Loucy (cell line): ENCODE results near the gene RUFY1.

Source experiments
- H2AFZ ChIP-seq: fragments of 200-600 bp; sonication (generic); 2 replicates; pipeline ENCODE4 v1.6.0; 2016; ENCODE audit warnings: antibody characterized with exemption, mild to moderate bottlenecking, low read length, moderate library complexity
- H3F3A ChIP-seq: fragments of 200-600 bp; 2 replicates; pipeline ENCODE4 v1.6.0; 2016; ENCODE audit warnings: antibody characterized with exemption, low read depth, mild to moderate bottlenecking
- H3K27me3 ChIP-seq: fragments of 200-600 bp; sonication (generic); 2 replicates; pipeline ENCODE4 v1.6.1; 2014; ENCODE audit warnings: low read length, mild to moderate bottlenecking; ENCODE audit not compliant: insufficient read depth, poor library complexity, severe bottlenecking
- H3K36me3 ChIP-seq: fragments of 200-600 bp; sonication (generic); 2 replicates; pipeline ENCODE4 v1.6.1; 2016; ENCODE audit warnings: low read length; ENCODE audit not compliant: insufficient read depth
- H3K4me1 ChIP-seq: fragments of 200-600 bp; sonication (generic); 2 replicates; pipeline ENCODE4 v1.5.1; 2014; ENCODE audit warnings: low read length, mild to moderate bottlenecking; ENCODE audit not compliant: insufficient read depth, poor library complexity, severe bottlenecking
- H3K4me2 ChIP-seq: fragments of 200-600 bp; sonication (generic); 2 replicates; pipeline ENCODE4 v1.6.0; 2014; ENCODE audit warnings: antibody characterized with exemption, low read length, low read depth, mild to moderate bottlenecking; ENCODE audit not compliant: poor library complexity, severe bottlenecking
- H3K4me3 ChIP-seq: fragments of 200-600 bp; sonication (generic); 2 replicates; pipeline ENCODE4 v1.5.1; 2014; ENCODE audit warnings: low read length, mild to moderate bottlenecking, mixed read lengths; ENCODE audit not compliant: poor library complexity, severe bottlenecking
- H3K79me2 ChIP-seq: fragments of 200-600 bp; sonication (generic); 2 replicates; pipeline ENCODE4 v1.6.1; 2014; ENCODE audit warnings: low read length; ENCODE audit not compliant: insufficient read depth
- H3K9ac ChIP-seq: fragments of 200-600 bp; sonication (generic); 2 replicates; pipeline ENCODE4 v1.6.0; 2014; ENCODE audit warnings: mild to moderate bottlenecking, low read depth, low read length, moderate library complexity; ENCODE audit not compliant: poor library complexity, severe bottlenecking
- H3K9me2 ChIP-seq: fragments of 200-600 bp; sonication (generic); replicated peaks from 2 replicates; pipeline ENCODE4 v1.6.1; 2016; ENCODE audit warnings: low read depth, low read length, mixed read lengths
- H3K9me3 ChIP-seq: fragments of 200-600 bp; sonication (generic); 2 replicates; pipeline ENCODE4 v1.6.1; 2014; ENCODE audit warnings: mild to moderate bottlenecking, antibody characterized with exemption, low read length, low read depth; ENCODE audit not compliant: insufficient read depth
- H4K20me1 ChIP-seq: fragments of 200-600 bp; sonication (generic); 2 replicates; pipeline ENCODE4 v1.6.0; 2014; ENCODE audit warnings: antibody characterized with exemption, low read length, mild to moderate bottlenecking; ENCODE audit not compliant: insufficient read depth, poor library complexity, severe bottlenecking
- CTCF ChIP-seq: fragments of 200-600 bp; sonication (generic); conservative IDR thresholded peaks from 2 replicates; pipeline ENCODE4 v1.5.1; 2014; ENCODE audit warnings: mild to moderate bottlenecking, antibody characterized with exemption, low read length
- EZH2phosphoT487 ChIP-seq: fragments of 200-600 bp; IDR thresholded peaks from 2 replicates; pipeline ENCODE4 v1.6.1; 2018; ENCODE audit warnings: antibody characterized with exemption, mild to moderate bottlenecking, moderate library complexity, borderline replicate concordance

RUFY1 gene

GRCh38 chr5:179618923-179619554 lies 68.7 kb downstream of the RUFY1 start:
- Histone ChIP-seq H4K20me1 (peaks cover 91% of the 10 kb centered on the region), H3F3A (no peaks in the 10 kb centered on the region)

DNA sequence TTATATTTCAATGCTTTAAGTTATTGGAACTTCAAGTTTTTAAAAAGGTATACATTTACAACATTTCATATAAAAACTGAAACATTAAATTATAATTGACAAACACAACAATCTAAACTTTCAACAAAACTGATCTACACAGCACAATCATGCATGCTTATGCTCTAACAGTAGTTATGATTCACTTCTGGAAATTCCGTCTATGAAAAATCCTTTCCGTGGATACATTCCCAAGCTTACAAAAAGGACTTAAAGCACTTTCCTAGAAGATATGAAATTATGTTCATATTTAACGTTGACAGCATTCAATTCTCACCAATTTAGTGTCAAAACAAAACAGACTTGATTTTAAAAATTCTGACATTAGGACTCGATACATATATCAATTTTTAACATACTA lies 69.4 kb downstream of the RUFY1 start:
- TF ChIP-seq CTCF (no peak), EZH2phosphoT487 (no peak)
- H3K36me3 ChIP-seq: peaks cover 80% of the 10 kb centered on the region
- H3F3A ChIP-seq: no peaks in the 10 kb centered on the region
- H3K9me2 ChIP-seq: no peaks in the 10 kb centered on the region
- peak overlapping the region; percentile 99 for H3K4me2 ChIP-seq
- H4K20me1 ChIP-seq: peaks cover 83% of the 10 kb centered on the region
- no peak overlapping the region for H2AFZ ChIP-seq
- peak overlapping the region; percentile 93 for H3K4me3 ChIP-seq
- peak overlapping the region; percentile 81 for H3K9ac ChIP-seq
- H3K9me3 ChIP-seq: no peaks in the 10 kb centered on the region
- peaks cover 5% of the 10 kb centered on the region for H3K27me3 ChIP-seq
- H3K79me2 ChIP-seq: peaks cover 95% of the 10 kb centered on the region
- peaks cover 28% of the 10 kb centered on the region for H3K4me1 ChIP-seq

More at GRCh38 chr5:179618923-179619554, 68.7 kb downstream of the RUFY1 start:
- Histone ChIP-seq H2AFZ (no peak overlapping the region), H3K36me3 (peaks cover 88% of the 10 kb centered on the region), H3K4me3 (peak overlapping the region; percentile 93), H3K79me2 (peaks cover 95% of the 10 kb centered on the region), H3K9ac (peak overlapping the region; percentile 81), H3K27me3 (peaks cover 5% of the 10 kb centered on the region), H3K4me2 (peak overlapping the region; percentile 99), H3K9me2 (no peaks in the 10 kb centered on the region), H3K4me1 (peaks cover 26% of the 10 kb centered on the region), H3K9me3 (no peaks in the 10 kb centered on the region)
- TF ChIP-seq EZH2phosphoT487 (no peak), CTCF (no peak)

DNA sequence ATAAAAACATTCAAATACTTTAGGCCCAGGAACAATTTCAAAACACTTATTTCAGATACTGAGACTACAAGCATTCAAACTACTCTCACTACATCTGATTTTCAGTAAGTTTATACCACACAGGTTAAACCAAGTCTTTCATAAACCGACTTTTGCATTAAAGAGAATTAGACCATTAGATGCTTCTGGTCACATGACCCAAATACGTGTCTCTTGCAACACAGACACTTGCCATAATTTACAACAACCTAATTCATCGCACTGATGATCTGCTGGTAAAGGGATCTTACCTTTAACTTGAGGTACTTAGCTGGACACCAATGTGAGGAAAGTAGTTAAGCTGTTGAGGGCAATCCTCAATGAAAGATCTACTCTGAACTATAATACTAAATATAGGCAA lies 69.9 kb downstream of the RUFY1 start:
- TF ChIP-seq CTCF (no peak), EZH2phosphoT487 (no peak)
- peaks cover 79% of the 10 kb centered on the region for H4K20me1 ChIP-seq
- peak overlapping the region; percentile 81 for H3K9ac ChIP-seq
- H3K9me2 ChIP-seq: no peaks in the 10 kb centered on the region
- H3K4me2 ChIP-seq: peak overlapping the region; percentile 99
- H3K79me2 ChIP-seq: peaks cover 93% of the 10 kb centered on the region
- H3K27me3 ChIP-seq: peaks cover 5% of the 10 kb centered on the region
- peaks cover 31% of the 10 kb centered on the region for H3K4me1 ChIP-seq
- no peaks in the 10 kb centered on the region for H3F3A ChIP-seq
- H3K9me3 ChIP-seq: no peaks in the 10 kb centered on the region
- H2AFZ ChIP-seq: no peak overlapping the region
- H3K36me3 ChIP-seq: peaks cover 75% of the 10 kb centered on the region
- H3K4me3 ChIP-seq: peak overlapping the region; percentile 93
